Stomach smooth muscle (tissue), 2 donors: ENCODE results near the gene VOPP1.
"Not testable (repeated sequence)": the region's sequence is repeated elsewhere in the genome, so short reads cannot be mapped to it uniquely, and the experiment has no call there.

Experiments
- H3K27ac ChIP-seq: one replicate; pipeline ENCODE4 v1.7.0; 2013; ENCODE audit warnings: mild to moderate bottlenecking, low read length, inconsistent platforms
- H3K27me3 ChIP-seq, 2 donors: one replicate each; pipeline ENCODE4 v1.7.0; 2013; ENCODE audit warnings: low read length in 2 of 2; ENCODE audit not compliant: insufficient read depth in 2 of 2, control insufficient read depth in 1 of 2
- H3K36me3 ChIP-seq, 2 donors: one replicate each; pipeline ENCODE4 v1.7.0; 2013; ENCODE audit warnings: low read length in 2 of 2; ENCODE audit not compliant: control insufficient read depth in 2 of 2, insufficient read depth in 2 of 2
- H3K4me1 ChIP-seq: one replicate; pipeline ENCODE4 v1.7.0; 2013; ENCODE audit warnings: low read length; ENCODE audit not compliant: control insufficient read depth, insufficient read depth
- H3K4me3 ChIP-seq, 2 donors: one replicate each; pipeline ENCODE4 v1.7.0; 2013; ENCODE audit warnings: low read length in 2 of 2
- H3K9ac ChIP-seq, 2 donors: one replicate each; pipeline ENCODE4 v1.7.0; 2013; ENCODE audit warnings: low read length in 2 of 2, mild to moderate bottlenecking in 1 of 2
- H3K9me3 ChIP-seq, 2 donors: one replicate each; pipeline ENCODE4 v1.7.0; 2013; ENCODE audit warnings: low read length in 2 of 2; ENCODE audit not compliant: control insufficient read depth in 2 of 2
- donor health status: healthy.
- donor health status: Pancreatic carcinoma.

The VOPP1 gene

DNA sequence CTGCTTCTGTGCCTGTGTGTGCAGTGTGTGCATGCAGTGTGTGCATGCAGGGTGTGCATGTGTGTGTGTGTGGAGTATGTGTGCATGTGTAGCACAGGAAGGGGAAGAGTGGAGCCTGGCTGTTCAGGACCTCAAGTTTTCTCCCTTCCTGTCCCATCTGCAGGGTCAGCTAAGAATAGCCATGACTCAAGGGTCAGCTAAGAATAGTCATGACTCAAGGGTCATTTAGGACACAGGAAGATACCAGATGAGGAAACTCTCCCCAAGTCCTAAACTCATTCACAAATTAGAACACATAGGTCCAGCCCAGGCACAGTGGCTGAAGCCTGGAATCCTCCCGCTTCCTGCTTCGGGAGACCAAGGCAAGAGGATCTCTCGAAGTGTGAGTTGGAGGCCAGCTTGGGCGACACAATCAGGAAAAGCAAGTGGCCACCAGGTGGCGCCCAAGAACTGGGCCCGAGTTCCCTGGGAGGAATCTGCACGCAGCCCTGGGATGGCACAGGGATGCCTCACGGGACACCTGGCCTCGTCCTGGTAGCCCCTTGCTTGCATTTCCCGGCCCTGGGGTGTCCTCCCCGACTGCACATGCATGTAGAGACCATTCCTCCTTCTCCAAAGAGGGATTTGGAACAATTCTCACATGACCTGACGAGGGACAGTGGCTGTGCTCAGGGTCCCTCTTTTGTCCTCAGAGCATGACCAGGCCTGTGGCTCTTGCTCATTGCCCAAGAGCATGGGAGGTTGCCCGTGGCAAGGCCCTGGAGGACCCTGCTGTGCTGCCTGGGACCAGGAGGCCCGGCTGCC, 21.4 kb upstream of the VOPP1 start:
- H3K9me3 ChIP-seq, result no peaks in the 10 kb centered on the region
- H3K36me3 ChIP-seq, result no peaks in the 10 kb centered on the region
- peaks cover 4% of the 10 kb centered on the region for H3K4me1 ChIP-seq
- no peak overlapping the region for H3K27ac ChIP-seq
- no peak overlapping the region for H3K9ac ChIP-seq
- peaks cover 0 to 8% of the 10 kb centered on the region in 2 donors for H3K27me3 ChIP-seq
- H3K4me3 ChIP-seq, result no peak overlapping the region

DNA sequence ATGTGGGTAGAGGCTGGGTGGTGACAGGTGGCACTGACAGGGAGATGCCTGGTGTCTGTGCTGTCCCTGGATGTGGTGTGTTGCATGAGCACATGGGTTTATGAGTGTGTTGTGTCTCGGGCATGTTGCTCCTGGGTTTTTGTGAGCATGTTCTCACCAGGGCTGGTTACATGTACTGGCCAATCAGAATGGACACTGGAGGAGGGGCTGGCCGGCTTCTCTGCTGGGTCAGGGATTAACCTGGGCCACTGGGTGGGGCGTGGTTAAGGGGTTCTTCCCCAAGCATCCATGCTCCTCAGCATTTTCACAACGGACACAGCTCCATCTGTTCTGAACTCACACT, 20.8 kb upstream of the VOPP1 start:
- peaks cover 4% of the 10 kb centered on the region for H3K4me1 ChIP-seq
- H3K36me3 ChIP-seq, result no peaks in the 10 kb centered on the region
- peaks cover 0 to 8% of the 10 kb centered on the region in 2 donors for H3K27me3 ChIP-seq
- no peaks in the 10 kb centered on the region for H3K9me3 ChIP-seq
- H3K9ac ChIP-seq, result no peak overlapping the region
- H3K27ac ChIP-seq, result no peak overlapping the region
- H3K4me3 ChIP-seq, result no peak overlapping the region

DNA sequence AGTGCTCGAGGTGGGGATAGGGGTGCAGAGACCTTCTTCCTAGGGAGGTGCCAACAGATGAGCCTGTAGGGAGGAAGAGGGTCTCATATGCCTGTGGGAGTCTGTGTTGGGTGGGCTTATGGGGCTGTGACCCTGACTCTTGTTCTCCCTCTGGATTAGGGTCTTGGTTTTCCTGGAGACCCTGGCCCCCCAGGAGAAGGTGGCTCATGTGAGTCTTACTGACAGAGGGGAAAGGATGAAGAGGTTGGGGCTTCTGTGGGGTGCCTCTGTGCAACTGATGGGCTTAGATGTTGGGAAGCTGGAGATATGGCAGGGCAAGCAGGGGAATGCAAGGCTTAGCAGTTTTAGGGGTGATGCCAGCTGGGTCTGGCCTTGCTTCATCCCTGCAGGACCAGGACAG, 20.2 kb upstream of the VOPP1 start:
- H3K9ac ChIP-seq, result no peak overlapping the region
- peaks cover 4% of the 10 kb centered on the region for H3K4me1 ChIP-seq
- H3K36me3 ChIP-seq, result no peaks in the 10 kb centered on the region
- H3K4me3 ChIP-seq, result no peak overlapping the region
- H3K9me3 ChIP-seq, result no peaks in the 10 kb centered on the region
- H3K27me3 ChIP-seq, result peaks cover 0 to 6% of the 10 kb centered on the region in 2 donors
- no peak overlapping the region for H3K27ac ChIP-seq

DNA sequence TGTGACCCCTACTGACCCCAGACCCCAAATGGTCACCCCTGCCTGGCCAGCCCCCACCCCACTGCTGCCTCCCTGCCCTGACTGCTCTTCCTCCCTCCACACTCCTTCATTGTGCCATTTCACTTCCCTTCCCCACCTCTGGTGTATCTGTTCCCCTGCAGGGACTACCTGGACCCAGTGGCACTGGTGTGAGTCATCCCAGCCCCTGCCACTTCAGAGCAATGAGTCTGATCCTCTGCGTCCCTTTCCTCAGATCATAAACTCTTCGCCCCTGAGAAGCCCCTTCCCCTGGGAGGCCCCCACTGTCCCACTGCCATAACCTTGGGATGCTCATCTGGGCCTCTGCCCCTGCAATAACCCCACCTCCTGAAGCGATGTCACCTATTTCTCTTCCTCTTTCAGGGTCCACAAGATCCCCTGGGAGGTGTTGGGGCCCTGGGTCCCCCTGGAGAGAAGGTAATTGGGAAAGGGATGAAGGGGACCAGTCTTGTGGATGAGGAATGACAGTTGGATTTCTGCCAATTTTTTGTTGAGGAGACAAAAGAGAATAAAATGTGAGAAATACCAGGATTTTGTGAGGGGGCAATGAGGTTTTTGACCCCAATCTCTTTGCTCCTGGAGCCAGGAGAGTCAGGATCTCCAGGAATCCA, 19.1 kb upstream of the VOPP1 start:
- no peaks in the 10 kb centered on the region for H3K36me3 ChIP-seq
- H3K4me3 ChIP-seq, result no peak overlapping the region
- H3K27me3 ChIP-seq, result peaks cover 0 to 6% of the 10 kb centered on the region in 2 donors
- H3K27ac ChIP-seq, result no peak overlapping the region
- no peaks in the 10 kb centered on the region for H3K9me3 ChIP-seq
- H3K4me1 ChIP-seq, result peaks cover 4% of the 10 kb centered on the region
- H3K9ac ChIP-seq, result no peak overlapping the region

DNA sequence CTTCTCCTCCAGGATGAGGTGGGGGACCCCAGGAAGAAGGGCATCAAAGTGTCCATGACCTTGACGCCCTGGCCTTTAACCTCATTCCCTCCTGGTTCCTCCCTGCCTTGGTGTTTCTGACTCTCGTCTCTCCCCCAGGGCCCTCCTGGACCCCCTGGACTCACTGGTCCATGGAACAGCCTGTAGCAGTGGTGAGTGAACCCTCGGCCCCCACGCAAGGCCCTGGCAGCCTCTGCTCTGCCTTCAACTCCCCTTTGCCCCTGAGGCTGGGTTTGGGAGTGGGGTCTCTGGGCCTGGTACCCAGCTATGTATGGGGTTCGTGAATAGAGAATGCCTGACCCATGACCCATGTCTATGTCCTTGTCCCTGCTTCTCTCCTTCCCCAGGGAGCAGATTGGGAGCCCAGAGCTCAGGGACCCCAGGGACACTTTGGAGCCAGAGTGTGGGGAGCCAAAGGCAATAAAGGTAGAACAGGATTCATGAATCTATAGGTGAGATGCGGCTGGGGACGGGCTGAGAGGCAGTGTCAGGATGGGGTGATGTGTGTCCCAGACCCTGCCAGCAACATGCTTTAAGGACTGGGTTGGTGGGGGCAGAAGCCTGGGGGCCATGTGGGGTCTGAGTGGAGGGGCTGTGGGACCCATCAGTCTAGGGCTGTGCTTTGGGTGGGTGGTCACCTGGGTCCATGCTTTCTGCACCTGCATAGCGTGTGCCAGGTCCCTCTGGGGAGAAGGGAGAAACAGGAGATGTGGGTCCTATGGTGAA, 18.4 kb upstream of the VOPP1 start:
- Histone ChIP-seq H3K4me3 (no peak overlapping the region), H3K36me3 (no peaks in the 10 kb centered on the region), H3K4me1 (peaks cover 4% of the 10 kb centered on the region), H3K9me3 (no peaks in the 10 kb centered on the region), H3K27me3 (peaks cover 0 to 6% of the 10 kb centered on the region in 2 donors), H3K9ac (no peak overlapping the region), H3K27ac (no peak overlapping the region)

DNA sequence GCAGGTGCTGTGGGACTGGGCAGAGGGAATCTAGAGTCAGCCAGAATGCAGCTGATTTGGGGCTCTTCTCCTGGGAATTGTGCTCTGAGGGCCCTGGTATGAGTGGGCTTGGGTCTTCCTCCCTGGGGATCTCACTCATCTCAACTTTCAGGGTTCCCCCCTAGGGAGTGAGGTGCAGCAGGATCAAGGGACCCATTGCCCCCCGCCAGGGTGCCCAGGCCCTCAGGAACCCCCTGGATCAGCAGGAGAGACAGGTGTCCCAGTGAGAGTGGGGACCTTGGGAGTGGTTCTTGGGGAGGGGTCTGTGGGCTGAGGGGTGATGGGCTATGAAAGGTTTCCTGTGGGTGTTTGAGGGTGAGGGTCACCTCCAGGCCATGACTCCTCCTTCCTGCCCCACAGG, 17.6 kb upstream of the VOPP1 start:
- Histone ChIP-seq H3K36me3 (no peaks in the 10 kb centered on the region), H3K4me3 (no peak overlapping the region), H3K9me3 (no peaks in the 10 kb centered on the region), H3K27me3 (peaks cover 0 to 6% of the 10 kb centered on the region in 2 donors), H3K4me1 (peaks cover 4% of the 10 kb centered on the region), H3K9ac (no peak overlapping the region), H3K27ac (no peak overlapping the region)

DNA sequence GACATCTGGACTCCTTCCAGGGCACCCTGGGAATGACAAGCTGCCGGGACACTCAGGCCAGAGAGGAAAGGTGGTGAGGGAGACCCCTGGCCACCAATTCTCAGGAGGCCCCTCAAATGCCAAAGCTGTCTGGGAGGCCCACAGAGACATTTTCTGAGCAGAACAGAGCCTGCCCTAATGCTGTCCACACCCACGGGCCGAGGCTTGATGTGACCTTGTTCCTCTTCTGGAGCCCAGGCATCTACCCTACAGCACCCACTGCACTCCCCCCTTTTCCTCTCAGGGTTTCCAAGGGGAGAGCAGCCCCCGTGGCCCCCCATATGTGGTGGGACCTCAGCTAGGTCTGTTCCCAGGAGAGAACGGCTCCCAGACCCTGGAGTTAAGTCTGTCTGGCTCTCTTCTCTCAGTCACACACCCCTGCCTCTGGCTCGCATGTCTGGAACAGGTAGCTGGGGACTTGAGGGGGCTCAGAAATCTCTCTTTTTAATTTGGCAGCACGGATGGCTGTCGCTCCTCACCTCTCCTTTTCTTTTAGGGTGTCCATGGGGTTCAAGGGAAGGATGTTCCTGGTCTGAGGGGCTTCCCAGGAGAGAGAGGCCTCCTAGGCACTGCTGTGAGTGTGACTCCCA, 16.8 kb upstream of the VOPP1 start:
- H3K4me1 ChIP-seq, result peaks cover 2% of the 10 kb centered on the region
- no peak overlapping the region for H3K4me3 ChIP-seq
- no peak overlapping the region for H3K9ac ChIP-seq
- no peaks in the 10 kb centered on the region for H3K9me3 ChIP-seq
- H3K27me3 ChIP-seq, result peaks cover 0 to 6% of the 10 kb centered on the region in 2 donors
- no peak overlapping the region for H3K27ac ChIP-seq
- no peaks in the 10 kb centered on the region for H3K36me3 ChIP-seq

DNA sequence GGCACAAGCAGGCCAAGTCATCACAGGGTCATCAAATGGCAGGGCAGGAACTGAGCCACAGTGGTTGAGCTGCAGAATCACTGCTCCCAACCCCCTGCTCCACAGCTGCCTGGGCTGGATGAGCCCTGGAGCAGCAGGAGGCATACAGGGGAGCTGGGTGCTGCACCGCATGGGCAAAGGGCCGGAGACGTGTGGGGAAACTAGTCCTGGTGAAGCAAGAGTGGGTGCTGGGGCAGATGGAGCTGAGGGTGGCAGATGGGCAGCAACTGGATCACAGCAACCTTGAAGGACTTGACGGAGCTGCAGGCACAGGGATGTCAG, 16.0 kb upstream of the VOPP1 start:
- Histone ChIP-seq H3K9me3 (no peaks in the 10 kb centered on the region), H3K27me3 (peaks cover 0 to 6% of the 10 kb centered on the region in 2 donors), H3K27ac (no peak overlapping the region), H3K4me3 (no peak overlapping the region), H3K36me3 (no peaks in the 10 kb centered on the region), H3K9ac (no peak overlapping the region), H3K4me1 (peaks cover under 1% of the 10 kb centered on the region)

DNA sequence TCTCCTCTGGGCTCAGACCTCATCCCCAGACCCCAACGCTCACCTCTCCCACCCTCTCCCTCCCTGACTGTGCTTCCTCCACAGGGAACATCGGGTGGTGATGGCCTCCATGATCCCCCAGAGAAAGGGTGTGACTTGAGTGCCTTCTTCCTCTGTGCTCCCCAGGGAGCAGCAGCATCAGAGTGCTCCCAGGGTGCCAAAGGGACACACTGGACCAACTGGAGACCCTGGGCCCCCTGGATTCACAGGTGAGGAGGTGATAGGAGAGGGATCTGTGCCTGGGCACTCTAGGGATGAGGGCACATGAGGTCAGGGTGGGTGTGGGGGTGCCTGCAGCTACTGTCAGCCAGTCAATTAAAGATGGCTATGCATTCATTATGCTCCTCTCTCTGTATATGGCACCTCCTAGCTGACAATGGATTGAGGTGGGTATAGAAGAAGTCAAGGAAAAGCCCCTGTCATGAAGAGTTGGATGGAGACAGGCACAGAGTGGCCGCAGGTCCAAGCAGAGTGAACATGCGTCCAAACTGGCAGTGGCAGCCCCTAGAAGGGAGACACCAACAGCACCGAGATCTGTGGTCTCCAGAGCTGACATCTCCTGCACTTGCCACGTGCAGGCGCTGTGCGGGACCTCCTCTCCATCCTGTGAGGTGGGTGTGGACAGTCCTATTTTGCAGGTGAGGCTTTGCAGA, 15.5 kb upstream of the VOPP1 start:
- no peak overlapping the region for H3K27ac ChIP-seq
- no peaks in the 10 kb centered on the region for H3K36me3 ChIP-seq
- no peak overlapping the region for H3K4me3 ChIP-seq
- H3K9me3 ChIP-seq, result no peaks in the 10 kb centered on the region
- H3K9ac ChIP-seq, result no peak overlapping the region
- H3K27me3 ChIP-seq, result peaks cover 0 to 5% of the 10 kb centered on the region in 2 donors
- no peaks in the 10 kb centered on the region for H3K4me1 ChIP-seq

DNA sequence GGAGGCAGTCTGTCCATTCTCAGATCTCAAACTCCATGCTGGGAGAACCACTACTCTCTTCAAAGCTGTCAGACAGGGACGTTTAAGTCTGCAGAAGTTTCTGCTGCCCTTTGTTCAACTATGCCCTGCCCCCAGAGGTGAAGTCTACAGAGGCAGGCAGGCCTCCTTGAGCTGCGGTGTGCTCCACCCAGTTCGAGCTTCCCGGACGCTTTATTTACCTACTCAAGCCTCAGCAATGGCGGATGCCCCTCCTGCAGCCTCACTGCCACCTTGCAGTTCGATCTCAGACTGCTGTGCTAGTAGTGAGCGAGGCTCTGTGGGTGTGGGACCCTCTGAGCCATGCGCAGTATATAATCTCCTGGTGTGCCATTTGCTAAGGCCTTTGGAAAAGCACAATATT, 10.4 kb upstream of the VOPP1 start:
- not testable (repeated sequence) for H3K27ac ChIP-seq, H3K9me3 ChIP-seq, H3K4me3 ChIP-seq, H3K4me1 ChIP-seq, H3K36me3 ChIP-seq, H3K27me3 ChIP-seq, H3K9ac ChIP-seq
